Tibial artery (tissue), 4 donors: ENCODE data around the gene WWTR1.

Source experiments
- DNase-seq, 2 donors: peaks; one replicate each; pipeline ENCODE4 v3.0.0-alpha.2; 2019
- H3K27ac ChIP-seq, 2 donors: fragments of 200-600 bp; sonication (generic) in 1 of 2; 1 replicate in 1 of 2; 2 replicates in 1 of 2; pipeline ENCODE4 v1.5.1; 2018 to 2019; ENCODE audit warnings: mild to moderate bottlenecking in 1 of 2
- H3K27me3 ChIP-seq, 2 donors: fragments of 200-600 bp; sonication (generic) in 1 of 2; one replicate each; pipeline versions ENCODE4 v1.5.1 to v1.6.0; 2016 to 2019
- H3K36me3 ChIP-seq, 3 donors: fragments of 200-600 bp; sonication (generic) in 2 of 3; one replicate each; pipeline ENCODE4 v1.5.1; 2016 to 2019; ENCODE audit warnings: mild to moderate bottlenecking in 2 of 3
- H3K4me1 ChIP-seq, 4 donors: fragments of 200-600 bp; sonication (generic) in 2 of 4; 1 replicate in 3 of 4; 2 replicates in 1 of 4; pipeline ENCODE4 v1.5.1; 2016 to 2019
- H3K4me3 ChIP-seq, 2 donors: fragments of 200-600 bp; sonication (generic) in 1 of 2; 1 replicate in 1 of 2; 2 replicates in 1 of 2; pipeline ENCODE4 v1.5.1; 2018 to 2019; ENCODE audit warnings: mild to moderate bottlenecking in 2 of 2
- H3K9me3 ChIP-seq, 3 donors: fragments of 200-600 bp; sonication (generic) in 1 of 3; one replicate each; pipeline ENCODE4 v1.5.1; 2016 to 2019
- CTCF ChIP-seq, 2 experiments: fragments of 200-600 bp in 1 of 2; fragments of 450-650 bp in 1 of 2; IDR thresholded peaks; one replicate each; pipeline ENCODE4 v1.5.1; 2017 to 2019; ENCODE audit warnings: antibody characterized with exemption in 2 of 2, mild to moderate bottlenecking in 1 of 2, moderate library complexity in 1 of 2
- intact Hi-C: fragments of 100-400 bp; cut with DNase I; formaldehyde crosslinking; loops from one replicate; pipeline ENCODE4 v1.15.0; 2023; ENCODE audit warnings: low total_unique reads

The WWTR1 gene

GRCh38 chr3:149647285-149647684 is 10.5 kb downstream of the WWTR1 start:
- Histone ChIP-seq H3K4me3 (no peak overlapping the region), H3K27me3 (no peaks in the 10 kb centered on the region), H3K36me3 (peaks cover 0 to 6% (median 0%) of the 10 kb centered on the region in 3 donors), H3K9me3 (no peaks in the 10 kb centered on the region), H3K4me1 (peaks cover 0 to 88% (median 41%) of the 10 kb centered on the region in 4 donors), H3K27ac (peak overlapping the region; percentile 9 to 63)
- intact Hi-C loops, result no loop called here
- DNase-seq, result no peak
- TF ChIP-seq CTCF (IDR thresholded peaks at IDR 0.05), result no peak

DNA sequence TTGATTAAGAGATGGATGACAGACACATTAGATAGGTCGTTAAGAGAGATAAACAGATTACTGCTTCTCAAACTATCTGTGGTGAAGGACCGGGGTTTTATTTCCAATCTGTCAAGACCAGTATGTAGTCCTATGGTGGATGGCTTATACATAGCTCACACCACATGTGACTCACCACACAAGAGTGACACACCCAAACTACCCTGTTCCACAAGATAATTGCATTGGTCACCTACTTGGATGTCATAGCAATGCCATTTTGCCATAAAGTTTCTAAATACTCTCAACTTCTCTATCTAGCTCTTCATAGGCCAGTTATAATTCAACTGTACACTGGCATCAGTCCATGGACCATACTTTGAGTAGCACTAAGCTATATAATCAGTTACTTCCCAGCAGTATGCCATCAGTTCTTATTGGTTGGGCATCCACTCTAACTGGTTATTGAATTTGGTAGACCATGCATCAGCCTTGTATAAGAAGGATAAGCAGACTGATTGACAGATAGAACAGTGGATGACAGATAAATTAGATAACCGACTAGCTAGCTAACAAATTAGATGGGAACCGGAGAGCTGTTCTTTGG is 11.6 kb downstream of the WWTR1 start:
- Histone ChIP-seq H3K27me3 (no peaks in the 10 kb centered on the region), H3K27ac (peak overlapping the region in 1 of 2 donors; percentile 3), H3K4me3 (no peak overlapping the region), H3K9me3 (no peaks in the 10 kb centered on the region), H3K36me3 (no peaks in the 10 kb centered on the region), H3K4me1 (peaks cover 0 to 90% (median 45%) of the 10 kb centered on the region in 4 donors)
- no peak for TF ChIP-seq CTCF (IDR thresholded peaks at IDR 0.05)
- intact Hi-C loops, result no loop called here
- DNase-seq, result no peak

DNA sequence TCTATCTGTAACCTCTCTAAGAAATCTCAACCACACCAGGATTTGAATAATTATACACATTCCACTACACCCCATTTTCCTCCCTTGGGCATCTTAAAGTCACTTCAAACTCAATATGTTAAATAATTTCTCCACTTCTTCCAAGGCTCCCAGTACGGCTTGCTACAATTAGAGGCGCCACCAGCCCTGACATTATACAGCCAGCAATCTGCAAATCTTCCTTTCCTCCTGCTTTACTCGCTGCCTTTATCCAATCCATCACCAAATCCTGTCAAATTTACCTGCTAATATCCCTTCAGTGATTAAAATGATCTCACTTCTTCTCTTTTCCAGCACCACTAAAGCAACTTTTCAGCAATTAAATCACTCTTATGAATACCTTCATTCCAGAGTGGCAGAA is 13.9 kb downstream of the WWTR1 start:
- intact Hi-C loops, result no loop called here
- Histone ChIP-seq H3K9me3 (no peaks in the 10 kb centered on the region), H3K27ac (peak overlapping the region; percentile 37 to 39), H3K36me3 (no peaks in the 10 kb centered on the region), H3K4me3 (no peak overlapping the region), H3K27me3 (no peaks in the 10 kb centered on the region), H3K4me1 (peaks cover 0 to 89% (median 44%) of the 10 kb centered on the region in 4 donors)
- no peak for DNase-seq
- TF ChIP-seq CTCF (IDR thresholded peaks at IDR 0.05), result no peak

DNA sequence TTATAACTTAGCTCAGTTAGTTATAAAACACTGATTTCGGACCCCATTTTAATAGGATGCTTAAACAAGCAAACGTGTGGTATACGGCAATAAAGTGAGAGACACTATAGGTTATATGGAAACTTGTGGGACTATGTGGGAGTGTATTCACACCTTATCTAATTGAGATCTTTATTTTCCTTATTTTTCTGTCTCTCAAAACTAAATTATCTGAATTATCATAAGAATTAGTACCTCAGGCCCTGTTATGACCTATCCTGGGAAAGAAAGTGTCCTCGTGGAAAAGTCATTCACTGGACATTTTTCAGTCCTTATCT is 14.4 kb downstream of the WWTR1 start:
- Histone ChIP-seq H3K36me3 (no peaks in the 10 kb centered on the region), H3K9me3 (no peaks in the 10 kb centered on the region), H3K4me3 (no peak overlapping the region), H3K27ac (peak overlapping the region; percentile 37 to 39), H3K27me3 (no peaks in the 10 kb centered on the region), H3K4me1 (peaks cover 0 to 89% (median 43%) of the 10 kb centered on the region in 4 donors)
- TF ChIP-seq CTCF (IDR thresholded peaks at IDR 0.05), result no peak
- intact Hi-C loops, result no loop called here
- DNase-seq, result no peak

GRCh38 chr3:149640976-149641728 is 16.7 kb downstream of the WWTR1 start:
- Histone ChIP-seq H3K27me3 (no peaks in the 10 kb centered on the region), H3K27ac (peak overlapping the region; percentile 9 to 18), H3K4me1 (peaks cover 0 to 87% (median 42%) of the 10 kb centered on the region in 4 donors), H3K9me3 (no peaks in the 10 kb centered on the region), H3K36me3 (no peaks in the 10 kb centered on the region), H3K4me3 (no peak overlapping the region)
- TF ChIP-seq CTCF (IDR thresholded peaks at IDR 0.05), result no peak
- no peak for DNase-seq
- intact Hi-C loops, result no loop called here
